ENCODE data around the gene ZNF133.
"Not testable (repeated sequence)": the region's sequence is repeated elsewhere in the genome, so short reads cannot be mapped to it uniquely, and the experiment has no call there.

Gene ZNF133

GRCh38 chr20:18312723-18313122, 24.4 kb downstream of the ZNF133 start:
- Histone ChIP-seq H3K9me3 (no peaks in the 10 kb centered on the region), H3K36me3 (peaks cover 47% of the 10 kb centered on the region), H3K27ac (no peak overlapping the region), H3K4me2 (no peak overlapping the region), H3K9ac (no peak overlapping the region), H3K27me3 (no peaks in the 10 kb centered on the region), H3K4me3 (no peak overlapping the region), H4K20me1 (no peaks in the 10 kb centered on the region), H3K4me1 (no peaks in the 10 kb centered on the region)
- no peak for TF ChIP-seq Cebpa-rat (IDR thresholded peaks at IDR 0.05)

DNA sequence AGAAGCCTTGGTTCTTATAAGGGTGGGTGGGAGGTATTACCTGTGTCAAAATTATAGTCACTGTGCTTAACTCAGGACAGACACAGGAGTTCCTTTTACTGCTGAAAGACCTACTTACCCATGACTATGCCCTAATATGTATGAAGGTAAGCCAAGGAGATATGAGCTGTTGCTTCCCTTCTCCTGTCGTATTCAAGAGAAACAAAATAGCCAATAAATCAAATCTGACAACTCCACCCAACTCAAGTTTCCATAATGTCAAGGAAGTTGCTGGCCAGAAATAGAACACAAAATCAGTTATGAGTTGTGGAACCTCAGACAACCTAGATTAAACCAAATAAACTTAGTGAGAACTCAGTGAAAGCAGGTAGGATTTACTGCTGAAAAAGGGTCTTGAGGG, 25.1 kb downstream of the ZNF133 start:
- no peak overlapping the region for H3K27ac ChIP-seq
- no peaks in the 10 kb centered on the region for H3K9me3 ChIP-seq
- H4K20me1 ChIP-seq = no peaks in the 10 kb centered on the region
- H3K9ac ChIP-seq = no peak overlapping the region
- peaks cover 47% of the 10 kb centered on the region for H3K36me3 ChIP-seq
- no peaks in the 10 kb centered on the region for H3K27me3 ChIP-seq
- H3K4me2 ChIP-seq = no peak overlapping the region
- TF ChIP-seq Cebpa-rat (IDR thresholded peaks at IDR 0.05) = no peak
- no peak overlapping the region for H3K4me3 ChIP-seq
- no peaks in the 10 kb centered on the region for H3K4me1 ChIP-seq

GRCh38 chr20:18314786-18315406, 26.6 kb downstream of the ZNF133 start:
- no peak for TF ChIP-seq Cebpa-rat (IDR thresholded peaks at IDR 0.05)
- no peak overlapping the region for H3K4me2 ChIP-seq
- no peak overlapping the region for H3K9ac ChIP-seq
- H3K4me3 ChIP-seq = no peak overlapping the region
- H3K36me3 ChIP-seq = peaks cover 34% of the 10 kb centered on the region
- H3K27me3 ChIP-seq = no peaks in the 10 kb centered on the region
- no peaks in the 10 kb centered on the region for H4K20me1 ChIP-seq
- no peaks in the 10 kb centered on the region for H3K9me3 ChIP-seq
- H3K27ac ChIP-seq = no peak overlapping the region
- no peaks in the 10 kb centered on the region for H3K4me1 ChIP-seq

DNA sequence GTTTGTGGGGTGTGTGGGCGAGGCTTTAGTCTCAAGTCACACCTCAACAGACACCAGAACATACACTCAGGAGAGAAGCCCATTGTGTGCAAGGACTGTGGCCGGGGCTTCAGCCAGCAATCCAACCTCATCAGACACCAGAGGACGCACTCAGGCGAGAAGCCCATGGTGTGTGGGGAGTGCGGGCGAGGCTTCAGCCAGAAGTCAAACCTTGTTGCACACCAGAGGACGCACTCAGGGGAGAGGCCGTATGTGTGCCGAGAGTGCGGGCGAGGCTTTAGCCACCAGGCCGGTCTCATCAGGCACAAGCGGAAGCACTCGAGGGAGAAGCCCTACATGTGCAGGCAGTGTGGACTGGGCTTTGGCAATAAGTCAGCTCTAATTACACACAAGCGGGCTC, 27.8 kb downstream of the ZNF133 start:
- no peak for TF ChIP-seq Cebpa-rat (IDR thresholded peaks at IDR 0.05)
- Histone ChIP-seq H3K9me3 (no peaks in the 10 kb centered on the region), H4K20me1 (no peaks in the 10 kb centered on the region), H3K27ac (no peak overlapping the region), H3K9ac (no peak overlapping the region), H3K4me1 (no peaks in the 10 kb centered on the region), H3K4me3 (no peak overlapping the region), H3K27me3 (no peaks in the 10 kb centered on the region), H3K36me3 (peaks cover 33% of the 10 kb centered on the region), H3K4me2 (no peak overlapping the region)

- no peak overlapping the region for H3K27ac ChIP-seq
- no peak overlapping the region for H3K9ac ChIP-seq
- peaks cover under 1% of the 10 kb centered on the region; the same call in 1 of the 2 replicates for H3K9me3 ChIP-seq
- H3K27me3 ChIP-seq = no peaks in the 10 kb centered on the region
- H4K20me1 ChIP-seq = no peaks in the 10 kb centered on the region
- no peak overlapping the region for H3K4me2 ChIP-seq
- no peak for TF ChIP-seq Cebpa-rat (IDR thresholded peaks at IDR 0.05)
- H3K4me3 ChIP-seq = no peak overlapping the region
- peaks cover 12% of the 10 kb centered on the region for H3K36me3 ChIP-seq
- no peaks in the 10 kb centered on the region for H3K4me1 ChIP-seq
These were observed 33.0 kb downstream of the ZNF133 start for GRCh38 chr20:18321316-18321715.

DNA sequence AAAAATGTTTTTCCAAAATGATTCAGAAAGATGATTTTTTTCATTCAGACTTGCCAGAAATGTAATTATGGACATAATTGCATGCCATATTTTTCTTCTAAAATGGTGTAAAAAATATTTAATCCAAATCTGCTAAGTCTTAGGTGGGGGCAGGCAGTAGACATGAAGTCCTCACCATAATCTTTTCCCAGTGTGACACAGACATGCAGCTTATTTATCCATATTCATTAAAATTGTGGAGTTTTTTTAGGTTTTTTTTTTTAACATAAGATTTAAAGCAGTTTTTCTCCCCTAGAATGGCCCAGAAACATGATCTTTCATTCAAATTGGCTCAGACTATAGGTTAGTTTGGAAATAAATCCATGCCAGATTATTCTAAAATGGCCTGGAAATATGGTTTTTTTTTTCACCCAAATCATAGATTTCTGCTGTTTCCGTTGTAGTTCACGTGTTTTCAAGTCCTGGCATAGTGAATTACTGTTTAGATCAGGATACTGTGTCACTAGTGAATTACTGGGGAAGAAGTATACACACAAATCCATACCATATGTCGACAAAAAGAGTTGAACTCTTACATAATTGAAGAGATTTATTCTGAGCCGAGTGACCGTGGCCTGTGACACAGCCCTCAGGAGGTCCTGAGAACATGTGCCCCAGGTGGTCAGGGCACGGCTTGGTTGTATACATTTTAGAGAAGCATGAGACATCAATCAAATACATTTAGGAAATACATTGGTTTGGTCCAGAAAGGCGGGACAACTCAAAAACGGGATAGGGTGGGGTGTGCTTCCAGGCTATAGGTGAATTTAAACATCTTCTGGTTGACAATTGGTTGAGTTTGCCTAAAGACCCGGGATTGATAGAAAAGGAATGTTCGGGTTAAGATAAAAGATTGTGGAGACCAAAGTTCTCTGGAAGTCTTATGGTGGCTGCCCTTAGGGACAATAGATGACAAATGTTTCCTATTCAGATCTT, 33.9 kb downstream of the ZNF133 start:
- Histone ChIP-seq H3K4me3 (no peak overlapping the region), H3K9ac (no peak overlapping the region), H3K27ac (no peak overlapping the region), H4K20me1 (no peaks in the 10 kb centered on the region), H3K9me3 (peaks cover 7% of the 10 kb centered on the region; the same call in 1 of the 2 replicates), H3K4me2 (no peak overlapping the region), H3K4me1 (no peaks in the 10 kb centered on the region), H3K27me3 (no peaks in the 10 kb centered on the region), H3K36me3 (peaks cover 2% of the 10 kb centered on the region)
- no peak for TF ChIP-seq Cebpa-rat (IDR thresholded peaks at IDR 0.05)

DNA sequence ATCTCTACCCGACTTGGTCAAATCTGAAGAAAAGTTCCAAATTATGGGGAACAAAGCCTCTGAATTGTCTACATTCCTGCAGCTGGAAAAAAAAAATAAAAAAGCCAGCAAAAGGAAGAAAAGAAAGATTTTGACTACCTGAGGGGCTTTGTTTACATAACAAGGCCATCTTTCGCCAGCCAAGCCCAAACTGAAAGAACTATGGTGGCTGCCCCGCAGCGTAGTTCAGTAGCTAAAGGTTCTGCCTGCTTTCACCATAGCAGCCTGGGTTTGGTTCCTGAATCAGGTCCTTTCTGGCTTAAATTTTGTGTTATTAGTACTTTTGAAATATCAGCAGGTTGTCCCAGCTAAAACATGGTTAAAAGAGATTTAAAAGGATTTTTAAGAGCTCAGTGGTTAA, 35.4 kb downstream of the ZNF133 start:
- no peak overlapping the region for H3K4me3 ChIP-seq
- no peak overlapping the region for H3K9ac ChIP-seq
- no peaks in the 10 kb centered on the region for H4K20me1 ChIP-seq
- H3K4me2 ChIP-seq = no peak overlapping the region
- peaks cover 18% of the 10 kb centered on the region for H3K9me3 ChIP-seq
- no peaks in the 10 kb centered on the region for H3K27me3 ChIP-seq
- no peak overlapping the region for H3K27ac ChIP-seq
- H3K4me1 ChIP-seq = no peaks in the 10 kb centered on the region
- TF ChIP-seq Cebpa-rat (IDR thresholded peaks at IDR 0.05) = no peak
- 0 out of 2 replicates have a peak, but pooled peaks cover 4% of the 10 kb centered on the region for H3K36me3 ChIP-seq

DNA sequence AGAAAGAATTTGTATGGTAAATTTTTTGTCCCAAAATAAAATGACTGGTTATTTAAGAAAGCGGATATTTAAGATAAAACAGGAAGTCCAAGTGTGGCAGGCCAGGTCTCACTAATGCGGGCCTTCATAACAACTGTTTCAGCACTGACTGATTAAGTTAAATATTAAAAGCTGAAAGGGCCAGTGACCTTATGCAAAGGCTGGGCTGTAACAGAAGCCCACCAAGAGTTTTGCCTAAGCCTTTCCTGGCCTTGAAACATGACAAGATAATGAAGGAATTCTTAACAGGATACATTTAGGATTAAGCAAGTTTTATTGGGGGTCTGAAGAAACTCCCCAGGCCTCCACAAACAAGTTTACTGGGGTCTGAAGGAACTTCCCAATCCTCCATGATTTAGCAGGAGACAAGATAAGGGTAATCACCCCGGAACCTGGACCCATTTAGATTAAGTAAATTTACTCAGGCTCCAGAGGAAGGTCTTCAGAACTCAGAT, 36.3 kb downstream of the ZNF133 start:
- H3K27ac ChIP-seq = no peak overlapping the region
- peaks cover 23% of the 10 kb centered on the region for H3K9me3 ChIP-seq
- H3K4me2 ChIP-seq = no peak overlapping the region
- no peaks in the 10 kb centered on the region for H3K4me1 ChIP-seq
- H3K4me3 ChIP-seq = no peak overlapping the region
- no peak overlapping the region for H3K9ac ChIP-seq
- no peaks in the 10 kb centered on the region for H4K20me1 ChIP-seq
- TF ChIP-seq Cebpa-rat (IDR thresholded peaks at IDR 0.05) = no peak
- H3K27me3 ChIP-seq = no peaks in the 10 kb centered on the region
- 0 out of 2 replicates have a peak, but pooled peaks cover 4% of the 10 kb centered on the region for H3K36me3 ChIP-seq

- H3K9ac ChIP-seq = no peak overlapping the region
- no peak overlapping the region for H3K4me2 ChIP-seq
- 0 out of 2 replicates have a peak, but pooled peaks cover 4% of the 10 kb centered on the region for H3K36me3 ChIP-seq
- no peak overlapping the region for H3K4me3 ChIP-seq
- H4K20me1 ChIP-seq = no peaks in the 10 kb centered on the region
- TF ChIP-seq Cebpa-rat (IDR thresholded peaks at IDR 0.05) = no peak
- H3K27me3 ChIP-seq = no peaks in the 10 kb centered on the region
- peaks cover 45% of the 10 kb centered on the region for H3K9me3 ChIP-seq
- no peaks in the 10 kb centered on the region for H3K4me1 ChIP-seq
- no peak overlapping the region for H3K27ac ChIP-seq
These were observed 38.7 kb downstream of the ZNF133 start for GRCh38 chr20:18326990-18327389.

- H3K4me2 ChIP-seq = no peak overlapping the region
- 0 out of 2 replicates have a peak, but pooled peaks cover 4% of the 10 kb centered on the region for H3K36me3 ChIP-seq
- H4K20me1 ChIP-seq = no peaks in the 10 kb centered on the region
- TF ChIP-seq Cebpa-rat (IDR thresholded peaks at IDR 0.05) = no peak
- H3K4me3 ChIP-seq = no peak overlapping the region
- H3K27ac ChIP-seq = no peak overlapping the region
- no peak overlapping the region for H3K9ac ChIP-seq
- no peaks in the 10 kb centered on the region for H3K27me3 ChIP-seq
- peaks cover 54% of the 10 kb centered on the region for H3K9me3 ChIP-seq
- no peaks in the 10 kb centered on the region for H3K4me1 ChIP-seq
These were observed 43.4 kb downstream of the ZNF133 start for GRCh38 chr20:18331694-18332093.

DNA sequence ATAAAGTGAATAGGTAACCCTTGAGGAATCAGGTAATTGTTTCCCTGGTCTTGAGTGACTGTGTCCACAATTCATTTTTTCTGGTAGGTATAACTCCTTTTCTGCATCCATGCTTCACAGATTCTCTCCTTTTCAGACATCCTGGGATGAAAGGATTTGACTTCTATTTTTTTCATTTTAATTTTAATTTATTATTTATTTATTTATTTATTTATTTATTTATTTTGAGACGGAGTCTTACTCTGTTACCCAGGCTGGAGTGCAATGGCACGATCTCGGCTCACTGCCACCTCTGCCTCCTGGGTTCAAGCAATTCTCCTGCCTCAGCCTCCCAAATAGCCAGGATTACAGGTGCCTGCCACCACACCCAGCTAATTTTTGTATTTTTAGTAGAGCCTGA, 61.4 kb downstream of the ZNF133 start:
- not testable (repeated sequence) for H4K20me1 ChIP-seq, H3K27me3 ChIP-seq, H3K9me3 ChIP-seq

More for the DNA sequence above, 61.4 kb downstream of the ZNF133 start:
- not testable (repeated sequence) for H3K36me3 ChIP-seq, H3K27ac ChIP-seq, H3K4me1 ChIP-seq, H3K4me2 ChIP-seq, H3K4me3 ChIP-seq, H3K9ac ChIP-seq
